GM12878 (cell line): ENCODE results near the gene MXD4. TPM values are rescaled to one million over a fixed set of nuclear protein-coding genes. Genes with fewer than 3 reads are reported as not detected.

Source experiments
- ATAC-seq: fragments of 200-7000 bp; cut with Tn5 transposase; 3 replicates; pipeline ENCODE4 v1.9.1; 2020; ENCODE audit warnings: mild to moderate bottlenecking, moderate library complexity
- BruUV-seq: library from RNA; stranded (reverse); fragments of 400-500 nt; replicated peaks from 2 replicates; lab custom pipeline; 2021; lab: Mats Ljungman, UMichigan
- CTCF ChIA-PET: fragments of 300-600 bp; sonication (Branson Sonifier 250); formaldehyde crosslinking; extraction: SDS; loops from one replicate; lab custom pipeline; 2021; ENCODE audit warnings: inconsistent platforms; lab: Yijun Ruan, JAX
- POLR2A ChIA-PET: fragments of 350-600 bp; formaldehyde crosslinking; extraction: SDS; loops from one replicate; lab custom pipeline; 2021; ENCODE audit warnings: inconsistent platforms; lab: Charles Lee
- RAD21 ChIA-PET: fragments of 300-600 bp; sonication (Branson Sonifier 250); formaldehyde crosslinking; loops from one replicate; lab custom pipeline; 2023; ENCODE audit warnings: antibody characterized with exemption; ENCODE audit not compliant: unreplicated experiment; lab: Charles Lee
- SMC1A ChIA-PET: fragments of 300-600 bp; sonication (Branson Sonifier 250); formaldehyde crosslinking; loops from one replicate; lab custom pipeline; 2023; ENCODE audit not compliant: unreplicated experiment, uncharacterized antibody; lab: Charles Lee
- DNase-seq: peaks from one replicate; pipeline ENCODE4 v3.0.0-alpha.2; 2011; ENCODE audit warnings: low read depth, low spot score
- FAIRE-seq: peaks from 3 replicates; lab custom pipeline; 2011; peaks lifted over from hg19 to GRCh38; lab: Jason Lieb, UNC
- H2AFZ ChIP-seq: 2 replicates; pipeline ENCODE4 v1.6.0; 2011; ENCODE audit warnings: low read depth, low read length, control low read depth; ENCODE audit not compliant: control insufficient read depth
- H3K27ac ChIP-seq: 2 replicates; pipeline ENCODE4 v1.5.1; 2011; ENCODE audit warnings: control low read depth; ENCODE audit not compliant: control insufficient read depth, insufficient read depth
- H3K27me3 ChIP-seq, 2 experiments: replicated peaks in 1 of 2; 2 replicates each; pipeline versions ENCODE4 v1.6.0 to v1.6.1; 2011; ENCODE audit warnings: low read length in 1 of 2; ENCODE audit not compliant: control insufficient read depth in 2 of 2, insufficient read depth in 2 of 2
- H3K36me3 ChIP-seq, 2 experiments: 2 replicates each; pipeline ENCODE4 v1.5.1; 2011; ENCODE audit warnings: low read length in 1 of 2; ENCODE audit not compliant: control insufficient read depth in 2 of 2, insufficient read depth in 2 of 2
- H3K4me1 ChIP-seq: 2 replicates; pipeline ENCODE4 v1.6.1; 2011; ENCODE audit warnings: mild to moderate bottlenecking, low read length, moderate library complexity, mixed read lengths; ENCODE audit not compliant: control insufficient read depth, insufficient read depth
- H3K4me2 ChIP-seq: 2 replicates; pipeline ENCODE4 v1.6.0; 2011; ENCODE audit warnings: control low read depth; ENCODE audit not compliant: control insufficient read depth, insufficient read depth
- H3K4me3 ChIP-seq: fragments of 200-600 bp; sonication (generic); 2 replicates; pipeline ENCODE4 v1.5.1; 2016
- H3K79me2 ChIP-seq: 2 replicates; pipeline ENCODE4 v1.6.0; 2011; ENCODE audit warnings: low read length; ENCODE audit not compliant: control insufficient read depth, insufficient read depth
- H3K9ac ChIP-seq: 2 replicates; pipeline ENCODE4 v1.8.0; 2011; ENCODE audit warnings: low read length, control low read depth, mixed read lengths; ENCODE audit not compliant: control insufficient read depth, insufficient read depth
- H3K9me3 ChIP-seq: replicated peaks from 3 replicates; pipeline ENCODE4 v1.5.1; 2011; ENCODE audit warnings: mild to moderate bottlenecking, low read length; ENCODE audit not compliant: control insufficient read depth, insufficient read depth
- H4K20me1 ChIP-seq: 2 replicates; pipeline ENCODE4 v1.6.0; 2011; ENCODE audit not compliant: control insufficient read depth, insufficient read depth
- BACH1 ChIP-seq: fragments of 450-650 bp; IDR thresholded peaks from 2 replicates; pipeline ENCODE4 v1.6.1; 2017; ENCODE audit warnings: mild to moderate bottlenecking, borderline replicate concordance
- ETV6 ChIP-seq, 2 experiments: fragments of 450-650 bp in 1 of 2; IDR thresholded peaks in 1 of 2; conservative IDR thresholded peaks in 1 of 2; 2 replicates each; pipeline ENCODE4 v1.6.1; 2014; ENCODE audit warnings: antibody characterized with exemption in 1 of 2, borderline replicate concordance in 1 of 2, low read depth in 1 of 2, mild to moderate bottlenecking in 1 of 2, moderate library complexity in 1 of 2
- GABPA ChIP-seq: IDR thresholded peaks from 2 replicates; pipeline ENCODE4 v1.6.1; 2014; ENCODE audit warnings: antibody characterized with exemption, low read depth, mild to moderate bottlenecking, inconsistent platforms
- HCFC1 ChIP-seq: fragments of 150-350 bp; IDR thresholded peaks from 2 replicates; pipeline ENCODE4 v1.6.1; 2014; ENCODE audit warnings: low read length
- IKZF1 ChIP-seq: fragments of 450-650 bp; conservative IDR thresholded peaks from 2 replicates; pipeline ENCODE4 v1.6.1; 2017; ENCODE audit warnings: antibody characterized with exemption, mild to moderate bottlenecking
- IKZF2 ChIP-seq, 2 experiments: fragments of 450-650 bp; IDR thresholded peaks; 2 replicates each; pipeline ENCODE4 v1.6.1; 2017; ENCODE audit warnings: mild to moderate bottlenecking in 2 of 2, moderate library complexity in 2 of 2
- MTA2 ChIP-seq: fragments of 450-650 bp; IDR thresholded peaks from 2 replicates; pipeline ENCODE4 v1.6.1; 2016; ENCODE audit warnings: low read depth, mild to moderate bottlenecking, moderate library complexity
- MXI1 ChIP-seq: fragments of 150-350 bp; IDR thresholded peaks from 2 replicates; pipeline ENCODE4 v1.6.1; 2011; ENCODE audit warnings: low read depth, mild to moderate bottlenecking, inconsistent platforms, low read length, improper control_type of control experiment
- NR2C1 ChIP-seq: fragments of 450-650 bp; IDR thresholded peaks from 2 replicates; pipeline ENCODE4 v1.6.1; 2017; ENCODE audit warnings: antibody characterized with exemption, mild to moderate bottlenecking, moderate library complexity
- POLR2AphosphoS5 ChIP-seq: IDR thresholded peaks from 2 replicates; pipeline ENCODE4 v1.6.1; 2011; ENCODE audit warnings: mild to moderate bottlenecking, low read length, inconsistent platforms
- RCOR1 ChIP-seq: conservative IDR thresholded peaks from 2 replicates; pipeline ENCODE4 v1.6.1; 2012; ENCODE audit warnings: low read depth, low read length, improper control_type of control experiment
- SIN3A ChIP-seq: IDR thresholded peaks from 2 replicates; pipeline ENCODE4 v1.6.1; 2012; ENCODE audit warnings: low read depth, low read length, improper control_type of control experiment
- TARDBP ChIP-seq: IDR thresholded peaks from 2 replicates; pipeline ENCODE4 v1.6.1; 2016; ENCODE audit warnings: borderline replicate concordance
- ZNF207 ChIP-seq: fragments of 450-650 bp; IDR thresholded peaks from 2 replicates; pipeline ENCODE4 v1.6.1; 2014; ENCODE audit warnings: antibody characterized with exemption, mild to moderate bottlenecking, borderline replicate concordance
- ZNF622 ChIP-seq: fragments of 450-650 bp; IDR thresholded peaks from 2 replicates; pipeline ENCODE4 v1.6.1; 2017; ENCODE audit warnings: mild to moderate bottlenecking, inconsistent platforms
- WGBS: methylation state at CpG from one replicate; pipeline ENCODE4 v1.1.6; 2016; ENCODE audit warnings: low lambda C conversion rate; ENCODE audit not compliant: insufficient replicate concordance, insufficient coverage; ENCODE audit errors: missing lambda C conversion rate; 5-methylcytosine and 5-hydroxymethylcytosine counted together
- in situ Hi-C: fragments of 300-500 bp; cut with MboI; formaldehyde crosslinking; loops from 9 replicates; pipeline ENCODE4 v1.14.3; 2018; ENCODE audit warnings: mixed read lengths
- intact Hi-C: fragments of 100-400 bp; cut with micrococcal nuclease; formaldehyde crosslinking; loops from one replicate; pipeline ENCODE4 v1.14.2; 2022; ENCODE audit not compliant: unreplicated experiment
- polyA plus RNA-seq, 11 experiments: library from polyadenylated mRNA; depleted of rRNA in 4 of 11; unstranded in 6 of 11; stranded (reverse) in 5 of 11; fragments of >200 nt; fragmentation: Nextera tagmentation in 4 of 11; fragmentation: Illumina TruSeq in 1 of 11; extraction: Ambion mirVana in 4 of 11; extraction: Trizol in 1 of 11; gene quantifications; 1 replicate in 1 of 11; 2 replicates in 10 of 11; pipeline versions ENCODE4 v1.2.1 to v1.2.3, GENCODE V29; 2011 to 2016; ENCODE audit warnings: inconsistent platforms in 2 of 11, missing spikeins in 2 of 11, low read depth in 1 of 11
- total RNA-seq, 4 experiments: library from RNA; depleted of rRNA in 3 of 4; stranded (reverse); fragments of >200 nt in 3 of 4; fragmentation: Illumina TruSeq in 1 of 4; extraction: Trizol in 1 of 4; gene quantifications; 2 replicates each; pipeline versions ENCODE4 v1.2.1 to v1.2.3, GENCODE V29; 2013 to 2021
- TF ChIP-seq, protein P1 (sequence below): fragments of 450-650 bp; IDR thresholded peaks from 2 replicates; pipeline ENCODE4 v1.6.1; 2017; ENCODE audit warnings: low read depth, mild to moderate bottlenecking, moderate library complexity
- TF ChIP-seq, protein P2 (sequence below): fragments of 450-650 bp; IDR thresholded peaks from 2 replicates; pipeline ENCODE4 v1.6.1; 2016; ENCODE audit warnings: mild to moderate bottlenecking
- TF ChIP-seq, protein P3 (sequence below): IDR thresholded peaks from 2 replicates; pipeline ENCODE4 v1.6.1; 2012; ENCODE audit warnings: low read depth, low read length, improper control_type of control experiment

MXD4 gene
- total and polyA plus RNA-seq, 10 of the 15 experiments (the other 5 are each of a cell fraction or from before 2014, with no cell fraction given), result 0.21 to 25.6 (median 5.2) TPM

DNA sequence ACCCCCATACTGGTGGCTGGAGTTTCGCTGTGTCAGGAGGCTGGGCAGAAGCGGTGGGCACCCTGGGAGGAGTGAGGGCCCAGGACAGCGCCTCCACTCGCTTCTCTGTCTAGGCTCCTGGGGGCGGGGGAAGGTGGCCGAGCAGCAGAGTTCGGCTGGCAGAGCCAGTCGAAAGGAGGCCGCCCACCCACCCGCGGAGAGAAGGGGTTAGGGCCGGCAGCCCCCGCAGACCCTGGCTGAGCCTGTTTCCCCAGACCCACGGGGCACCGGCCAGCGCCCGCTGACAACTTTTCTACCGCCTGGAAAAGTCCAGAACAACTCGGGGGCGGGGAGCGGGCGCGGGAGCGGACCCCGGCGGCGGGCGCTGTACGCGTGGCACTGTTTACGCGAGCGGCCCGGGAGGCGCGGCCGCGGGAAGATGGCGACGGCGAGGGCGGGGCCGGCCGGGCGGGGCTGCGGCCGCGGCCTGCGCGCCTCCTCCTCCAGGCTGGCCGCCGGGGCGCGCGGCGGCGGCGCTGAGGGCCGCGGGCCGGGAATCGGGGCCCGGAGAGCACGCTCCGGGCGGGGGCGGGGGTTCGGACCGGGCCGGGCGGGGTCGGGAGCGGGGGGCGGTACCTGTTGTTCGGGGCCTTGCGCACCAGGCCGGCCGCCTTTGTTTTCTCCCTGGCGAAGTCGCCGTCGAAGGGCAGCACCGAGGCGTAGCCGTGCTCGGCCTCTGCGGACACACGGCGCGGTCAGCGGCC is 628 bp downstream of the MXD4 start:
- Histone ChIP-seq H4K20me1 (no peaks in the 10 kb centered on the region; the same call in 1 of the 2 replicates), H2AFZ (peak overlapping the region; percentile 71), H3K9ac (peak overlapping the region; percentile 73), H3K79me2 (peaks cover 10% of the 10 kb centered on the region), H3K4me3 (peak overlapping the region; percentile 88), H3K9me3 (no peaks in the 10 kb centered on the region), H3K27me3 (no peaks in the 10 kb centered on the region), H3K27ac (peak overlapping the region; percentile 61), H3K4me2 (peak overlapping the region; percentile 89), H3K4me1 (no peaks in the 10 kb centered on the region; the same call in 1 of the 2 replicates), H3K36me3 (no peaks in the 10 kb centered on the region; a peak in 1 of 4 replicates)
- SMC1A ChIA-PET, result interaction anchor here (1.0 to 1.1 kb wide), 2 partner anchors 21 to 23 kb away, joined by 5 read pairs; no protein-coding TSS in a partner anchor
- intact Hi-C loops, result loop anchor here (10.0 kb wide), 1 partner anchor 814 kb away; the partner anchor contains the start of genes HTT and HTT-AS
- ATAC-seq (peak; percentile 10; the same call in 1 of the 3 replicates), DNase-seq (no peak), FAIRE-seq (no peak)
- RAD21 ChIA-PET, result interaction anchor here (0.9 to 1.7 kb wide), 5 partner anchors 11 to 154 kb away, joined by 4 to 15 read pairs (median 11); no protein-coding TSS in a partner anchor
- BruUV-seq, result no TSS peak
- 2% methylated on average over 29 of the region's 91 CpGs for WGBS
- POLR2A ChIA-PET, result interaction anchor here (1.0 to 1.3 kb wide), 3 partner anchors 19 to 154 kb away, joined by 5 to 19 read pairs (median 11); partner anchors contain the start of genes HAUS3 and POLN
- CTCF ChIA-PET, result interaction anchor here (1.0 kb wide), 1 partner anchor 152 kb away, joined by 6 read pairs; no protein-coding TSS in a partner anchor
- in situ Hi-C loops, result no loop called here
- TF ChIP-seq NR2C1 (no peak), IKZF2 (IDR thresholded peaks at IDR 0.05) (no peak), HCFC1 (no peak), RCOR1 (no peak), MTA2 (no peak), ZNF207 (no peak), ETV6 (conservative IDR thresholded peaks at IDR 0.05 in 1 of 2, IDR thresholded peaks at IDR 0.05 in 1 of 2; ENCODE audit: borderline replicate concordance in 1 of 2, low read depth in 1 of 2) (no peak), SIN3A (peak; percentile 82), GABPA (no peak), IKZF1 (peak; percentile 16; the same call in 1 of the 2 replicates), MXI1 (peak; percentile 79), ZNF622 (no peak), TARDBP (no peak), POLR2AphosphoS5 (no peak), BACH1 (peak; percentile 29)
- TF ChIP-seq, protein P1, sequence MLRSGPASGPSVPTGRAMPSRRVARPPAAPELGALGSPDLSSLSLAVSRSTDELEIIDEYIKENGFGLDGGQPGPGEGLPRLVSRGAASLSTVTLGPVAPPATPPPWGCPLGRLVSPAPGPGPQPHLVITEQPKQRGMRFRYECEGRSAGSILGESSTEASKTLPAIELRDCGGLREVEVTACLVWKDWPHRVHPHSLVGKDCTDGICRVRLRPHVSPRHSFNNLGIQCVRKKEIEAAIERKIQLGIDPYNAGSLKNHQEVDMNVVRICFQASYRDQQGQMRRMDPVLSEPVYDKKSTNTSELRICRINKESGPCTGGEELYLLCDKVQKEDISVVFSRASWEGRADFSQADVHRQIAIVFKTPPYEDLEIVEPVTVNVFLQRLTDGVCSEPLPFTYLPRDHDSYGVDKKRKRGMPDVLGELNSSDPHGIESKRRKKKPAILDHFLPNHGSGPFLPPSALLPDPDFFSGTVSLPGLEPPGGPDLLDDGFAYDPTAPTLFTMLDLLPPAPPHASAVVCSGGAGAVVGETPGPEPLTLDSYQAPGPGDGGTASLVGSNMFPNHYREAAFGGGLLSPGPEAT, result no peak
- TF ChIP-seq, protein P2, sequence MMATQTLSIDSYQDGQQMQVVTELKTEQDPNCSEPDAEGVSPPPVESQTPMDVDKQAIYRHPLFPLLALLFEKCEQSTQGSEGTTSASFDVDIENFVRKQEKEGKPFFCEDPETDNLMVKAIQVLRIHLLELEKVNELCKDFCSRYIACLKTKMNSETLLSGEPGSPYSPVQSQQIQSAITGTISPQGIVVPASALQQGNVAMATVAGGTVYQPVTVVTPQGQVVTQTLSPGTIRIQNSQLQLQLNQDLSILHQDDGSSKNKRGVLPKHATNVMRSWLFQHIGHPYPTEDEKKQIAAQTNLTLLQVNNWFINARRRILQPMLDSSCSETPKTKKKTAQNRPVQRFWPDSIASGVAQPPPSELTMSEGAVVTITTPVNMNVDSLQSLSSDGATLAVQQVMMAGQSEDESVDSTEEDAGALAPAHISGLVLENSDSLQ, result no peak
- TF ChIP-seq, protein P3, sequence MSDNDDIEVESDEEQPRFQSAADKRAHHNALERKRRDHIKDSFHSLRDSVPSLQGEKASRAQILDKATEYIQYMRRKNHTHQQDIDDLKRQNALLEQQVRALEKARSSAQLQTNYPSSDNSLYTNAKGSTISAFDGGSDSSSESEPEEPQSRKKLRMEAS, result peak; percentile 57
